ENCODE measurements around the gene BTBD6. TPM values are rescaled to one million over a fixed set of nuclear protein-coding genes. Genes with fewer than 3 reads are reported as not detected.
A peak's percentile ranks its signal among the peaks of the same experiment; 100 is the strongest.
"Not testable (repeated sequence)": the region's sequence is repeated elsewhere in the genome, so short reads cannot be mapped to it uniquely, and the experiment has no call there.

The BTBD6 gene
- total and polyA plus RNA-seq, 12 donors = 28.1 to 58.2 (median 32.7) TPM

DNA sequence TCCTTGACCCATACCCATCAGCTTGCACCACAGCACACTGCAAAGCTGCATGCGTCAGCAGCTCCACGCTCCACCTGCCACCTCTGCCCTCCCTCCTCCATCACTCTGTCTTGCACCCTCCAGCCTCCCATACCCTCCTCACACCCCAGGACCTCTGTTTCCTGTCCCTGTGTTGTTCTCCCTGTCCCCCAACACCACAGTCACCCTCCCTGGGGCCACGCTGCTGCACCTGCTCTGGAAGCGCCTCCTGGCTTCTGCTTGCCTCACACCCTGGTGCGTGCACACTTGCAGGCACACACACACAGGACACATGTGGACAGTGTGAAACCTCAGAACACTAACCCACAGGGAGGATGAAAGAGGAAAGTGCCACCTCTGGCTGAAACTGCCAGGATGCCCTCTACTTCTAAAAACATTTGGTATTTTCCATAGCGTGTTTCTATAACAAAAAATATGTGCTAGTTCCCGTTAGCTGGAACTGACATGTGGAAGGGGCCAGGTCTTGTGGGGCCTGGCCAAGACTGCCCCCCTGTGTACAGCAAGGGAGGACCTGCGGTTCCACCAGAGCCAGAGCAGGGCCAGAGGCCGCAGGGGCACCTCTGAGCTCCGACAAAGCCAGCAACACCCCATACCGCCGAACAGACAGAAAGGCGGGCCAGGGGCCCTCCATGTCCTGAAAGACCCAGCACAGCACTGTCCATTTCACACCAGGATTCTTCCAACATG lies 42.5 kb downstream of the BTBD6 start:
- peaks cover 0 to 3% (median 0%) of the 10 kb centered on the region in 9 donors for H3K36me3 ChIP-seq
- intact Hi-C loops (cut with DNase I) = loop anchor here in 2 of 10 donors (5.0 kb wide), 3 partner anchors 52 to 88 kb away; no protein-coding TSS in a partner anchor
- peaks cover 9 to 47% (median 29%) of the 10 kb centered on the region in 9 donors for H3K4me1 ChIP-seq
- no peaks in the 10 kb centered on the region for H3K27me3 ChIP-seq
- TF ChIP-seq, protein P1, sequence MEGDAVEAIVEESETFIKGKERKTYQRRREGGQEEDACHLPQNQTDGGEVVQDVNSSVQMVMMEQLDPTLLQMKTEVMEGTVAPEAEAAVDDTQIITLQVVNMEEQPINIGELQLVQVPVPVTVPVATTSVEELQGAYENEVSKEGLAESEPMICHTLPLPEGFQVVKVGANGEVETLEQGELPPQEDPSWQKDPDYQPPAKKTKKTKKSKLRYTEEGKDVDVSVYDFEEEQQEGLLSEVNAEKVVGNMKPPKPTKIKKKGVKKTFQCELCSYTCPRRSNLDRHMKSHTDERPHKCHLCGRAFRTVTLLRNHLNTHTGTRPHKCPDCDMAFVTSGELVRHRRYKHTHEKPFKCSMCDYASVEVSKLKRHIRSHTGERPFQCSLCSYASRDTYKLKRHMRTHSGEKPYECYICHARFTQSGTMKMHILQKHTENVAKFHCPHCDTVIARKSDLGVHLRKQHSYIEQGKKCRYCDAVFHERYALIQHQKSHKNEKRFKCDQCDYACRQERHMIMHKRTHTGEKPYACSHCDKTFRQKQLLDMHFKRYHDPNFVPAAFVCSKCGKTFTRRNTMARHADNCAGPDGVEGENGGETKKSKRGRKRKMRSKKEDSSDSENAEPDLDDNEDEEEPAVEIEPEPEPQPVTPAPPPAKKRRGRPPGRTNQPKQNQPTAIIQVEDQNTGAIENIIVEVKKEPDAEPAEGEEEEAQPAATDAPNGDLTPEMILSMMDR (IDR thresholded peaks at IDR 0.05) = no peak
- DNase-seq = no peak
- 77 to 86% methylated on average over 13 of the region's 13 CpGs for WGBS, 2 donors
- no peak for ATAC-seq
- H3K4me3 ChIP-seq = no peak overlapping the region
- H3K27ac ChIP-seq = no peak overlapping the region
- no peaks in the 10 kb centered on the region for H3K9me3 ChIP-seq

DNA sequence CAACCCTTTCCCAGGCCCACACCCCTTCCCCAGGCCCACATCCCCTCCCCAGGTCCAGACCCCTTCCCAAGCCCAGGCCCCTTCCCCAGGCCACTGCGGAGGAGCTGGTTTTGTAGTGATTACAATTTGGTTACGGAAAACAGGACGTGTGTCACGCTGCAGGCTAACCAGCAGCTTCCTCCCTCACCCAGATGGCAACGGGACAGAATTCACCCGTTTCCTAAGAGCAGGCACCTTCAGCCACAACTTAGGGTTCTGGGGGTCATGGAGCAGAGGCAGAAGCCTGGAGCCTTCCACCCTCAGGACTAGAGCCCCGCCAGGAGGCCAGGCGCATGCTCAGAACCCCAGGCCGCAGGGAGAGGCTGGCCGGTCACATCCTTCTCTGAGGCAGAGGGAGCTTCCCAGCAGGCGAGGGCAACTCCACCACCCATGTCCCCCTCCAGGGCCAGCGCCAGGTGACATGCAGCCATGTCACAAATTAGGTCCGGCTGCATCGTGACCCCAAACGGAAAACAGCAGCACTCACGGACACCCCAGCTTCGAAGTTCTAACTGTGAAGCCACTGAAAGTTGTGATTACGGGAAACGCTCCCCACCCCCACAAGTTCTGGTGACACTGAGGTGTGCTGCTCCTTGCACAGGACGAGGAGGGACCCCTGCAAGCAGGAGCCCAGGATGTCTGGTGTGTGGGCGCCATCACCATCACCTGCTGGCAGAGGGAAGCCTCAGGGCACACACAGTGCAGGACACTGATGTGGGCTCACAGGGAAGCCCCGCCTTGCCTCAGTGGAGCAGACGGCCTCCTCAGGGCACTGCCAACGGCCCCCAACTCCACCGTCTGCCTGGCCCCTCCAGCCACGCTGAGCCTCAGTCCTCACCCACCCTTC lies 44.7 kb downstream of the BTBD6 start:
- no peaks in the 10 kb centered on the region for H3K9me3 ChIP-seq
- ATAC-seq (peak in 3 of 8 donors; percentile 7 to 29 (median 20)), DNase-seq (no peak)
- H3K36me3 ChIP-seq = no peaks in the 10 kb centered on the region
- TF ChIP-seq, protein P1 (IDR thresholded peaks at IDR 0.05) = no peak
- H3K27me3 ChIP-seq = no peaks in the 10 kb centered on the region
- H3K4me3 ChIP-seq = no peak overlapping the region
- peaks cover 9 to 47% (median 26%) of the 10 kb centered on the region in 9 donors for H3K4me1 ChIP-seq
- peak overlapping the region in 7 of 10 donors; percentile 61 to 85 (median 72) for H3K27ac ChIP-seq
- WGBS, 2 donors = 74 to 81% methylated on average over 26 of the region's 26 CpGs
- intact Hi-C loops (cut with DNase I) = loop anchor here in 2 of 10 donors (5.0 kb wide), 3 partner anchors 49 to 91 kb away; no protein-coding TSS in a partner anchor

GRCh38 chr14:105294142-105294597 lies 45.8 kb downstream of the BTBD6 start:
- H3K27ac ChIP-seq = peak overlapping the region in 9 of 10 donors; percentile 59 to 85 (median 69)

DNA sequence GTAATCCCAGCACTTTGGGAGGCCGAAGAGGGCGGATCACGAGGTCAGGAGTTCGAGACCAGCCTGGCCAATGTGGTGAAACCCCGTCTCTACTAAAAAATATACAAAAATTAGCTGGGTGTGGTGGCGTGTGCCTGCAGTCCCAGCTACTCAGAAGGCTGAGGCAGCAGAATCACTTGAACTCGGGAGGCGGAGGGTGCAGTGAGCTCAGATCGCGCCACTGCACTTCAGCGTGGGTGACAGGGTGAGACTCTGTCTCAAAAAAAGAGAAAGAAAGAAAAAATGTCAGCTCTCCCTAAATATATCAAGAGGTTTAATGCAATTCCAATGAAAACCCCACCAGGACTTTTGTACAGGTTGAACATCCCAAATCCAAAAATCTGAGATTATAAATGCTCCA lies 49.0 kb downstream of the BTBD6 start:
- ATAC-seq; intact Hi-C loops (cut with DNase I); H3K27me3 ChIP-seq; H3K36me3 ChIP-seq; H3K9me3 ChIP-seq; DNase-seq; H3K27ac ChIP-seq; H3K4me3 ChIP-seq: not testable (repeated sequence)
- peaks cover 16 to 59% (median 42%) of the 10 kb centered on the region in 9 donors for H3K4me1 ChIP-seq
- 97 to 99% methylated on average over 11 of the region's 11 CpGs for WGBS, 2 donors

More at GRCh38 chr14:105294142-105294597, 45.8 kb downstream of the BTBD6 start:
- peaks cover 10 to 58% (median 34%) of the 10 kb centered on the region in 9 donors for H3K4me1 ChIP-seq
- DNase-seq (peak; percentile 74 to 83), ATAC-seq (peak; percentile 89 to 99 (median 96))
- H3K4me3 ChIP-seq = no peak overlapping the region
- intact Hi-C loops (cut with DNase I) = loop anchor here in 2 of 10 donors (5.0 kb wide), 3 partner anchors 48 to 92 kb away; no protein-coding TSS in a partner anchor
- H3K36me3 ChIP-seq = no peaks in the 10 kb centered on the region
- 44 to 56% methylated on average over 15 of the region's 15 CpGs for WGBS, 2 donors
- H3K27me3 ChIP-seq = no peaks in the 10 kb centered on the region
- TF ChIP-seq, protein P1 (IDR thresholded peaks at IDR 0.05) = no peak
- no peaks in the 10 kb centered on the region for H3K9me3 ChIP-seq
